HUES6 (cell line): ENCODE data around the gene THEM5.

ENCODE experiments used
- H3K27ac ChIP-seq: 2 replicates; pipeline ENCODE4 v1.7.0; 2013; ENCODE audit warnings: low read depth, mild to moderate bottlenecking, low read length, inconsistent platforms
- H3K27me3 ChIP-seq: 2 replicates; pipeline ENCODE4 v1.6.1; 2013; ENCODE audit warnings: low read length; ENCODE audit not compliant: control insufficient read depth, insufficient read depth
- H3K36me3 ChIP-seq: 2 replicates; pipeline ENCODE4 v1.6.1; 2013; ENCODE audit warnings: low read length; ENCODE audit not compliant: control insufficient read depth, insufficient read depth
- H3K4me1 ChIP-seq: 2 replicates; pipeline ENCODE4 v1.6.1; 2013; ENCODE audit warnings: low read length; ENCODE audit not compliant: control insufficient read depth, insufficient read depth
- H3K4me3 ChIP-seq: 2 replicates; pipeline ENCODE4 v1.5.1; 2013; ENCODE audit warnings: low read depth, low read length
- H3K9ac ChIP-seq: one replicate; pipeline ENCODE4 v1.6.1; 2013; ENCODE audit warnings: mild to moderate bottlenecking, low read length
- H3K9me3 ChIP-seq: 2 replicates; pipeline ENCODE4 v1.6.1; 2013; ENCODE audit warnings: low read depth, low read length; ENCODE audit not compliant: control insufficient read depth, insufficient read depth

THEM5 gene

GRCh38 chr1:151839082-151839412 is 14.5 kb downstream of the THEM5 start:
- Histone ChIP-seq H3K9ac (no peak overlapping the region), H3K4me1 (peaks cover 11% of the 10 kb centered on the region; the same call in 1 of the 2 replicates), H3K4me3 (peak overlapping the region; percentile 69)

GRCh38 chr1:151838222-151839081 is 15.1 kb downstream of the THEM5 start:
- no peak overlapping the region for H3K27ac ChIP-seq
- no peaks in the 10 kb centered on the region for H3K36me3 ChIP-seq
- peaks cover 11% of the 10 kb centered on the region; the same call in 1 of the 2 replicates for H3K4me1 ChIP-seq
- no peaks in the 10 kb centered on the region for H3K9me3 ChIP-seq
- no peak overlapping the region for H3K9ac ChIP-seq
- peaks cover 45% of the 10 kb centered on the region for H3K27me3 ChIP-seq
- peak overlapping the region; percentile 69 for H3K4me3 ChIP-seq

More at GRCh38 chr1:151839082-151839412, 14.5 kb downstream of the THEM5 start:
- Histone ChIP-seq H3K27me3 (peaks cover 45% of the 10 kb centered on the region), H3K36me3 (no peaks in the 10 kb centered on the region), H3K9me3 (no peaks in the 10 kb centered on the region), H3K27ac (no peak overlapping the region)

GRCh38 chr1:151837884-151838221 is 15.7 kb downstream of the THEM5 start:
- Histone ChIP-seq H3K4me1 (peaks cover 11% of the 10 kb centered on the region; the same call in 1 of the 2 replicates), H3K27me3 (peaks cover 45% of the 10 kb centered on the region), H3K27ac (no peak overlapping the region), H3K4me3 (peak overlapping the region; percentile 69), H3K9ac (no peak overlapping the region), H3K9me3 (no peaks in the 10 kb centered on the region), H3K36me3 (no peaks in the 10 kb centered on the region)

GRCh38 chr1:151837197-151837596 is 16.3 kb downstream of the THEM5 start:
- Histone ChIP-seq H3K27ac (no peak overlapping the region), H3K9ac (no peak overlapping the region), H3K4me1 (peaks cover 11% of the 10 kb centered on the region; the same call in 1 of the 2 replicates), H3K36me3 (no peaks in the 10 kb centered on the region), H3K27me3 (peaks cover 45% of the 10 kb centered on the region), H3K9me3 (no peaks in the 10 kb centered on the region), H3K4me3 (no peak overlapping the region)

- no peaks in the 10 kb centered on the region for H3K9me3 ChIP-seq
- H3K9ac ChIP-seq = no peak overlapping the region
- no peaks in the 10 kb centered on the region for H3K36me3 ChIP-seq
- H3K4me1 ChIP-seq = peaks cover 17% of the 10 kb centered on the region
- H3K27ac ChIP-seq = no peak overlapping the region
- no peak overlapping the region for H3K4me3 ChIP-seq
- peaks cover 39% of the 10 kb centered on the region for H3K27me3 ChIP-seq
These were observed 17.9 kb downstream of the THEM5 start for GRCh38 chr1:151835596-151835995.

GRCh38 chr1:151834239-151834638 is 19.3 kb downstream of the THEM5 start:
- H3K9ac ChIP-seq = no peak overlapping the region

GRCh38 chr1:151833172-151833900 is 20.2 kb downstream of the THEM5 start:
- no peak overlapping the region for H3K4me3 ChIP-seq
- no peaks in the 10 kb centered on the region for H3K9me3 ChIP-seq
- no peaks in the 10 kb centered on the region for H3K36me3 ChIP-seq
- H3K27me3 ChIP-seq = peaks cover 18% of the 10 kb centered on the region
- H3K4me1 ChIP-seq = peaks cover 26% of the 10 kb centered on the region
- no peak overlapping the region for H3K27ac ChIP-seq
- H3K9ac ChIP-seq = no peak overlapping the region

More at GRCh38 chr1:151834239-151834638, 19.3 kb downstream of the THEM5 start:
- Histone ChIP-seq H3K27me3 (peaks cover 27% of the 10 kb centered on the region), H3K9me3 (no peaks in the 10 kb centered on the region), H3K27ac (no peak overlapping the region), H3K4me3 (no peak overlapping the region), H3K4me1 (peaks cover 20% of the 10 kb centered on the region), H3K36me3 (no peaks in the 10 kb centered on the region)

- peaks cover 31% of the 10 kb centered on the region for H3K4me1 ChIP-seq
These were observed 21.1 kb downstream of the THEM5 start for GRCh38 chr1:151832318-151832980.

GRCh38 chr1:151831605-151832004 is 21.9 kb downstream of the THEM5 start, which contains the start of gene RORC:
TSS of gene RORC (minus strand) at chr1:151831802. CDS start at chr1:151831764, 38 bp downstream.
- Histone ChIP-seq H3K36me3 (no peaks in the 10 kb centered on the region), H3K4me1 (peaks cover 31% of the 10 kb centered on the region), H3K27ac (no peak within 1 kb of the TSS), H3K9me3 (no peaks in the 10 kb centered on the region), H3K4me3 (no peak within 1 kb of the TSS), H3K9ac (no peak within 1 kb of the TSS), H3K27me3 (peaks cover 1% of the 10 kb centered on the region)

More at GRCh38 chr1:151832318-151832980, 21.1 kb downstream of the THEM5 start:
- H3K27me3 ChIP-seq = peaks cover 9% of the 10 kb centered on the region
- H3K9ac ChIP-seq = no peak overlapping the region
- H3K36me3 ChIP-seq = no peaks in the 10 kb centered on the region
- no peaks in the 10 kb centered on the region for H3K9me3 ChIP-seq
- no peak overlapping the region for H3K27ac ChIP-seq
- H3K4me3 ChIP-seq = no peak overlapping the region

- Histone ChIP-seq H3K4me1 (peaks cover 34% of the 10 kb centered on the region), H3K9me3 (no peaks in the 10 kb centered on the region), H3K9ac (no peak overlapping the region), H3K27me3 (no peaks in the 10 kb centered on the region), H3K27ac (no peak overlapping the region), H3K4me3 (no peak overlapping the region), H3K36me3 (no peaks in the 10 kb centered on the region)
These were observed 22.3 kb downstream of the THEM5 start for GRCh38 chr1:151831256-151831591.

- Histone ChIP-seq H3K27ac (no peak overlapping the region), H3K4me1 (peaks cover 41% of the 10 kb centered on the region), H3K36me3 (no peaks in the 10 kb centered on the region), H3K9me3 (no peaks in the 10 kb centered on the region), H3K4me3 (no peak overlapping the region), H3K27me3 (no peaks in the 10 kb centered on the region), H3K9ac (peak overlapping the region; percentile 12)
These were observed 23.5 kb downstream of the THEM5 start for GRCh38 chr1:151830055-151830454.
